Glomerular visceral epithelial cell (primary cell): ENCODE results near the gene DOCK4.
A peak's percentile ranks its signal among the peaks of the same experiment; 100 is the strongest.
"Not testable (repeated sequence)": the region's sequence is repeated elsewhere in the genome, so short reads cannot be mapped to it uniquely, and the experiment has no call there.

Source experiments
- DNase-seq: peaks from one replicate; pipeline ENCODE4 v3.0.0-alpha.2; 2016; ENCODE audit errors: extremely low spot score

The DOCK4 gene, protein sequence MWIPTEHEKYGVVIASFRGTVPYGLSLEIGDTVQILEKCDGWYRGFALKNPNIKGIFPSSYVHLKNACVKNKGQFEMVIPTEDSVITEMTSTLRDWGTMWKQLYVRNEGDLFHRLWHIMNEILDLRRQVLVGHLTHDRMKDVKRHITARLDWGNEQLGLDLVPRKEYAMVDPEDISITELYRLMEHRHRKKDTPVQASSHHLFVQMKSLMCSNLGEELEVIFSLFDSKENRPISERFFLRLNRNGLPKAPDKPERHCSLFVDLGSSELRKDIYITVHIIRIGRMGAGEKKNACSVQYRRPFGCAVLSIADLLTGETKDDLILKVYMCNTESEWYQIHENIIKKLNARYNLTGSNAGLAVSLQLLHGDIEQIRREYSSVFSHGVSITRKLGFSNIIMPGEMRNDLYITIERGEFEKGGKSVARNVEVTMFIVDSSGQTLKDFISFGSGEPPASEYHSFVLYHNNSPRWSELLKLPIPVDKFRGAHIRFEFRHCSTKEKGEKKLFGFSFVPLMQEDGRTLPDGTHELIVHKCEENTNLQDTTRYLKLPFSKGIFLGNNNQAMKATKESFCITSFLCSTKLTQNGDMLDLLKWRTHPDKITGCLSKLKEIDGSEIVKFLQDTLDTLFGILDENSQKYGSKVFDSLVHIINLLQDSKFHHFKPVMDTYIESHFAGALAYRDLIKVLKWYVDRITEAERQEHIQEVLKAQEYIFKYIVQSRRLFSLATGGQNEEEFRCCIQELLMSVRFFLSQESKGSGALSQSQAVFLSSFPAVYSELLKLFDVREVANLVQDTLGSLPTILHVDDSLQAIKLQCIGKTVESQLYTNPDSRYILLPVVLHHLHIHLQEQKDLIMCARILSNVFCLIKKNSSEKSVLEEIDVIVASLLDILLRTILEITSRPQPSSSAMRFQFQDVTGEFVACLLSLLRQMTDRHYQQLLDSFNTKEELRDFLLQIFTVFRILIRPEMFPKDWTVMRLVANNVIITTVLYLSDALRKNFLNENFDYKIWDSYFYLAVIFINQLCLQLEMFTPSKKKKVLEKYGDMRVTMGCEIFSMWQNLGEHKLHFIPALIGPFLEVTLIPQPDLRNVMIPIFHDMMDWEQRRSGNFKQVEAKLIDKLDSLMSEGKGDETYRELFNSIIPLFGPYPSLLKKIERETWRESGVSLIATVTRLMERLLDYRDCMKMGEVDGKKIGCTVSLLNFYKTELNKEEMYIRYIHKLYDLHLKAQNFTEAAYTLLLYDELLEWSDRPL (N-terminal part only)

DNA sequence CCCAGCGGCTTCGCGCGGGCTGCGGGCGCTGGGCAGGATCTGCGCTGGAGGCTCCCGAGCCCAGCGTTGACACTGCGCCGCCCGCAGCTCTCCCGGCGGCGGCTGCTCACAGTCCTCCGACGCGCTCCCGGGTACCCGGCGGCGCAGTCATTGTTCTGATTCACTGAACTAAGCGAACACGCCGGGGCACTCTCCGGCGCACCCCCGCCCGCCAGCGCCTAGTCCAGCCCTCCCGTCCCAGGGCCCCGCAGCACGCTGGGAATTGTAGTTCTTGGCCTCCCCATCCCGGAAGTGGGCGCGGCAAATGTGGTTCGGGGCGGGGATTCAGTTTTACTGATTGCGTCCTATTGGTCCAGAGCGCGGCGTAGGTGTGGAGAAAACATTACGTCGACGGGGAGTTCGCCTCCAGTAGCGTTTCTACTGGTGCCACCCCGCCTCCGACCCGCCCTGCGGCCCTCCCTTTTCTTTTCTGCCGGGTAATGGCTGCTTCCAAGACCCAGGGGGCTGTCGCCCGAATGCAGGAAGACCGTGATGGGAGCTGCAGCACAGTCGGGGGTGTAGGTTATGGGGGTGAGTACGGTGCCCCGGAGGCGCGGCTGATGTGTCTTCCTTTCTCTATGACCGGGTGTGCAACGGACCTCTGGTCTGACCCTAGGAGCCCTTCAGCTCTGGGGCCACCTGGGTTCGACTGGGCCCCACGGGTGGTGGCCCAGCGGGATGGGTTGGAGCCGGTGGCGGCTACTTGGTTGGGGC, at the start of gene DOCK4, which contains the start of gene ZNF277:
Gene DOCK4, minus strand, starts transcription at position 162 of the 753 bp plus-strand sequence. CDS start 261 bp downstream, outside the sequence.
Gene ZNF277, plus strand, starts transcription at position 458 of the 753 bp plus-strand sequence. Its CDS starts 22 bp downstream, at position 480.
- peak; percentile 99 for DNase-seq

DNA sequence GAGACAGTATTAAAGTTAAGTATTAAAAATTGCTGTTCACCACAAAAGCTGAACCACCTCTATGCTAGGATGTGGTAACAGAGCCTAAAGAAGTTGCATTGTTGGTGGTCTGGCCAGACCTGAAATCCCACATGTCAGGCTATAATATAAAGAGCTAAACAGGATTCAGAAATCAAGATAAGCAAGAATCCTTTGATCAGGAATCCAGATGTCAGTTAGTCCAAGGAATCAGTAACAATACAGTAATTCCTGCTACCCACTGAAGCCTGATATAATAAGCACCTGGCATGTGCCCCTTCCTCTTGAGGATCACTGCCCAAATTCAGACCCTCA, 49.2 kb upstream of the DOCK4 start:
- peak; percentile 9 for DNase-seq

DNA sequence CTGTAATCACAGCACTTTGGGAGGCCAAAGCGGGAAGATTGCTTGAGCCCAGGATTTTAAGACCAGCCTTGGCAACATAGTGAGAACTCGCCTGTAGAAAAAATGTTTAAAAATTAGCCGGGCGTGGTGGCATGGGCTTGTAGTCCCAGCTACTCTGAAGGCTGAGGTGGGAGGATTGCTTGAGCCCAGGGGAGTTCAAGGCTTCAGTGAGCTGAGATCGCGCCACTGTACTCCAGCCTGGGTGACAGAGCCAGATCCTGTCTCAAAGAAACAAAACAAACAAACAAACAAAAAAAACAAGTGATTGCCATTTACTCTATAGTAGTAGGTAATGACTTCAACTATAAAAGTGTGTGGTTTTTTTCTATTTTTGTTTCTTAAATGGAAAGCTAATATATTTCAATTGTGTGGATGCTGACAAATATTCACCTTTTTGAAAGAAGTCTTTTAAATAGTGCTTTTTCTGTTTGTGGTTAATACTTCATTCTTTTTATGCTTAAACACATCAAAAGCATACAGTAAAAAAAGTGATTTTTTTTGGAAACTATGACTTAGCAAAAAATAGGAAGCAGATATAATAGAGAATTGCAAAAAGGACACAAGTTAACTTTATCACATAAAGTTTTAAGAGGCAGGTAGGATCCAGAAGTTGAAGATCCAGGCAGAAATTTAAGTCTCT, 48.6 kb upstream of the DOCK4 start:
- no peak for DNase-seq

DNA sequence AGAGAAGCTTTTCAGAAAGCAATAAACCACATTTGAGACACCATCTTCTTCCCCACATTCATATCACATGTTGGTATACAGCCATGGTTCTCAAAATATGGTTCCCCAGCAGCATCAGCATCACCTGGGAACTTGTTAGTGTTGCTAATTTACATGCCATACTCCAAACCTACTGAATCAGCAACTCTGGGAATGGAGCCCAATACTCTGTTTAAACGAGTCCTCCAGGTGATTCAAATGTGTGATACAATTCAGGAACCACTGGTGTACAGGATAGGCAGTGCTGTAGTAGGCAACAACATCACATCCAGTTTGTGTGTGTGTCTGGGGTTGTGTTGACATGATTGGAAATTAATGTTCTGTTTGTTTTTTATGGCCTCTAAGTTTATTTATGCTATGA, 48.0 kb upstream of the DOCK4 start:
- DNase-seq: no peak

DNA sequence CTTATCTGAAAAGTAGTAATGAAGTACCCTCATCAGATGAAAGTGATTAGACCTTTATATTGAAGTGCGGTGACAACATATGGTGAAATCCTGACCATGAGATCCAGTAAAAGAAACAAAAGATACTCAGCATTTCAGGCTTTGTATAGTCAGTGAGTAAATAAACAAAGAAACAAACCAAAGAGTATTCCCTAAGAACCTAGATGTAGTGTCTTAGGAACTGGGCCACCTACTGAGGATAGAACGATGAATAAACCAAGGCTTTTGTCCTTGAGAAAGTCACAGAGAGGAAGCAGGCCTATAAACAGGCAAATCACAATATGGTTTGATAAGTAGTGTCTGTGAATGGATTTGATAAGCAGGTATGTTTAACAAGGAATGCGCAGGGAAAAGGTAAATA, 46.5 kb upstream of the DOCK4 start:
- DNase-seq: no peak

DNA sequence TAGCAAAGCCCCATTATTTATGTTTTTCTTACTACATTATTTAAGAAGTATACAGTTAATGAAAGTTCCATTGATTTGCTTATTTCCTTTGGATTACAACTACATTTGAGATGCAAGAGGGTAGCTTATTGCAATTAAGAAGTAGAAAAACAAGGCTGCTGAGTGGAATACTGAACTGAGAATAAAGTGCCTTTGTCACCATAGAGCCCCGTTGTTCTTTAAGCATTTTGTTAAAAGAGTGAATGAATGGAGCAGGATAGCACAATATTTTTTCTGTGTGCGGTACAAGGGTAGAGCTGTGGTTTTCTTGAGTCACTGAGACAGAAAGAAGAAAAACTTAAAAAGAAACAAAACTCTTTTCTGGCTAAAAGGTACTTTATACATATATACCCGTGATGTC, 45.9 kb upstream of the DOCK4 start:
- DNase-seq: no peak

DNA sequence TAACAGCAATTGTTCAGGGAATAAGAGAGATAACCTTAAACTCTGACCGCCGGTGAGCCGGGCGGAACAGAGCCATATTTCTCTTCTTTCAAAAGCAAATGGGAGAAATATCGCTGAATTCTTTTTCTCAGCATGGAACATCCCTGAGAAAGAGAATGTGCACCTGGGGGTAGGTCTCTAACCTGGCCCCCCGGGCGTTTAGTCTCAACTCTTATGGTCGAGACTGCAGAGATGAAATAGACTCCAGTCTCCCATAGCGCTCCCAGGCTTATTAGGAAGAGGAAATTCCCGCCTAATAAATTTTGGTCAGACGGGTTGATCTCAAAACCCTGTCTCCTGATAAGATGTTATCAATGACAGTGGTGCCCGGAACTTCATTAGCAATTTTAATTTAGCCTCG, 43.8 kb upstream of the DOCK4 start:
- not testable (repeated sequence) for DNase-seq

DNA sequence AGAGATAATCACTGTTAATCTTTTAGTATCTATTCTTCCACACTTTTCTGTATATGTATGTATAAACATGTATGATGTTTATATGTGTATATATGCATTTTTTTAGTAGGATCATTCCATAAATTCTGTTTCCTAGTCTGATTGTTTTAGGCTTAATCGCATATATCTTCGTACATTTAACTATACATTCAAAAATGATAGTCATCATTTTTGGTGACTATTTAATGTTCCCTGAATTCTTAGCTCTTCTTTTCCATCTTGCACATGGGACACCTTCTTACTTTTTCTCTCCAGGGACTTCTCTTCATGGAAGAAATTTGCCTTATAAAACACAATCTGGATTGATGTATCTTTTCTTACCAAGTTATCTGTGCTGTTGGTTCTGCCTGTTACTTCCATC, 42.4 kb upstream of the DOCK4 start:
- DNase-seq: no peak

DNA sequence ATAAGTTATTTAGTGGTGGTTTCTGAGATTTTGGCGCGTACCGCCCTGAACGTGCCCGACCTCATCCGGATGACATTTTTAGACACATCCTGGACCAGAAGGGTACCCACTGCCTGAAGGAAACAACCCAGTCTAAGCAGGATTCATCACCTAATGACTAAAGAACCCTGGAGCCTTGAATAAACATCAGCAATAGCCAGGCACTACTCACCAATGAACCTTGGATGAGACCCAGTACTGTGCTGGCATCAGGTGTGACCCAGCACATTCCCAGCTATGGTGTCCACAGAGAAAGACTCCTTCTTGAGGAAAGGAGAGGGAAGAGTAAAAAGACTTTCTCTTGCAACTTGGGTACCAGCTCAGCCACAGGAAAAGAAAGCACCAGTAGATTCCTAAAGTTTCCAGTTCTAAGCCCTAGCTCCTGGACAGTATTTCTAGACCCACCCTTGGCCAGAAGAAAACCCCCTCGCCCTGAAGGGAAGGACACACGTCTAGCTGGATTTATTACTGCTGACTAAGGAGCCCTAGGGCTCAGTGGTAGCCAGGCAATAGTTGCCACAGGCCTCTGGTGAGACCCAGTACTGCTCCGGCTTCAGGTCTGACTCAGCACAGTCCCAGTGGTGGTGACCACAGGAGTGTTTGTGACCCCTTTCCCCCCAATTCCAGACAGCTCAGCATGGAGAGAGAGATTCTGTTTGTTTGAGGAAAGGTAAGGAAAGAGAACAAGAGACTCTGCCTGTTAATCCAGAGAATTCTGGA, 32.8 kb upstream of the DOCK4 start:
- peak; percentile 35 for DNase-seq

DNA sequence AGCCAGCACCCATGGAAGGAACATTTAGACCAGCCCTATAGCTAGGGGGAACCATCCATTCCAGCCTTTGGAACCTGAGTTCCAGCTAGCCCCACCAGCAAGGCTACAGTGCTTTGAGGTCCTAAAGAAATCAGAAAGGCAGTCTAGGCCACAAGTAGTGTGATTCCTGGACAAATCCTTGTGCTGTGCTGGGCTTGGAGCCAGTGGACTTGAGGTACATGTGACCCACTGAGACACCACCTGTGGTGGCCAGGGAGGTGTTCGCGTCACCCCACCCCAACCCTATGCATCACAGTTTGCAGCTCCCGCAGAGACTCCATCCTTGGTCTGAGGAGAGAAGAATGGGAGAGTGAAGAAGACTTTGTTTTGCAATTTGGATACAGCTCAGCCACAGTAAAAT, 32.1 kb upstream of the DOCK4 start:
- no peak for DNase-seq

DNA sequence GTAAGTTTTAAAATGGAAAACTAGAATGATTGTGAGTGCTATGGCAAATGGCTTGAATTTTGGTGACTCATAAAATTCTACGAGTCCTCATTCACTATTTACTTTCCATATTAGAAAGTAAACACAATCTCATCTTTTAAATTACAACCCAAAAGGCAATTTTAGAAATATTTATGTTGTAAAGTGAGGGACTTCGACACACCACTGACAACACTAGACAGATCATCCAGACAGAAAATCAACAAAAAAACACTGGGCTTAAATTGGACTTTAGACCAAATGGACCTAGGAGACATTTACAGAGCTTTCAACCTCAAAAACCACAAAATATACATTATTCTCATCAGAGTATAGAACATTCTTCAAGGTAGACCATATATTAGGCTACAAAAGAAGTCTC, 30.4 kb upstream of the DOCK4 start:
- DNase-seq: no peak

DNA sequence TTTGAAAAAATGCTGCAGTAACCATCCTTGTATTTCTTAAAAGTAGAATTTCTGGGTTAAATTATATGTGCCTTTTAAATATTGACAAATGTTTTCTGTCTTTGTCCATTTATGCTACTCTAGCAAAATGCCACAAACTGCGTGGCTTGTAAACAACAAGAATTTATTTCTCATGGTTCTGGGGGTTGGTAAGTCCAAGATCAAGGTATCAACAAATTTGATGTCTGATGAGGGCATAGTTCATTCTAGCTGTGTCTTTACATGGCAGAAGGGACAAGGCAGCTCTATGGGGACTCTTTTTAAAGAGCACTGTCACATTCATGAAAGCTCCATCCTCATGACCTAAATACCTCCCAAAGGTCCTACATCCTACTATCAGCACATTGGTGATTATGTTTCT, 27.9 kb upstream of the DOCK4 start:
- DNase-seq: no peak

DNA sequence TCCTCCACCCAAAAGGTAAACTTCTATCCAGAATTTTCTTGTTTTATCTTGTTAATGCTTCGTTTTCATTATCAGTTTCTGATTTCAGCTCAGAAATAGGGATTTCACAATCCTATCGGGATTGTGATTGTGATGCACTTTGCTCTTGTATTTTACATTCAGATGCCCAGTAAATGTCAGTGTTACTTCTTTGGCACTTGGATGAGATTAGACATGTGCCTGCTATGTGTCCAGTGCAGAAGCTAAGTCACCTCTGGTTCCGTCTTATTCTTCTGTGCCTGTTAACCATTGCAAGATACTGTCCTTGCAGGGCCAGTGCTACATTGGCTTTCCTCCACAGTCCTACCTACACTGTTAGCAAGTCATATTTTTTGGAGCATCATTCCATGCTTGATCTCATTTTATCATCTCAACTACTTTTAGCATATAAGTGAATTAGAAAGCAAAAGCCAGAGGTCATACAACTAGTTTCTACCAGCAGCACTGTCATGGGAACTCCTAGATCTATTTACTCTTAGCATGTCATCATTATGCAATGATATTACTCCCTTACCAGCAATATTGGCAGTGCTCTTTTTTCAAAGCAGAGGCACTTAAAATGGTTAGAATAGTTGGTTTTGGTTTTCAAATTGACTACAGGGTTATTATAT, 27.0 kb upstream of the DOCK4 start:
- no peak for DNase-seq

DNA sequence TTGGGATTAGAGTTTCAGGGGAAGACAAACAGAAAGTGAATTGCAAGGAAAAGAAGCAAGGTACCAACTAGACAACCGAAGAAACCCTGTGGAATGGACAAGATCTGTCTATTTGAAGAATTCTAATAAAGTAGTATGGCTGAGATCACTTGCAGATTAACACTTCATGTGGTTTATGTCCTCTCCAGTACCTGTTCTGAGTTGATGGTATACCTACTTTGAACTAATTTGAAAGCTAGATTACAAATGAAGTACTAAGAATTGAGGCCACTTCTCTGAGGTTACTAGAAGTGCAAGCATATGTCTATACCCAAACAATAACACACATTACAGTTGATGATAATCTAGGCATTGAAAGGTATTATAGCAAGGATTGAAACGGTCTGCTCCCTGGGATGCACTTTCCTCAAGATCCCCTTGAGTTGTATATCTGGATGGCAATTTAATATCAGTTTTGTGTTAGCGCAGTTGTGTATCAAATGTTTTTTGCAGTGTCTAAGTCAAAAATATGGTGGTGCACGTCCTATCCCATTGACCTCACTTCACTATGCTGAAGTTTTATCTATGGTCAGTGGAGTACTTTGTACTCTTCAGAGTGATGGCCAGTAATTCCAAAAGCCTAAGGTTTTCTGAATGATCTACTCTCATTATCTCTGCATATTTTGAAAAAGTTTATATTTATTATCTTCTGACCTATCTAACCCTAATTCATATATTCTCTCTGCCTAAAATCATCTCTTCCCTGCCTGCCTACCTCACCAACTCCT, 26.2 kb upstream of the DOCK4 start:
- DNase-seq: no peak

DNA sequence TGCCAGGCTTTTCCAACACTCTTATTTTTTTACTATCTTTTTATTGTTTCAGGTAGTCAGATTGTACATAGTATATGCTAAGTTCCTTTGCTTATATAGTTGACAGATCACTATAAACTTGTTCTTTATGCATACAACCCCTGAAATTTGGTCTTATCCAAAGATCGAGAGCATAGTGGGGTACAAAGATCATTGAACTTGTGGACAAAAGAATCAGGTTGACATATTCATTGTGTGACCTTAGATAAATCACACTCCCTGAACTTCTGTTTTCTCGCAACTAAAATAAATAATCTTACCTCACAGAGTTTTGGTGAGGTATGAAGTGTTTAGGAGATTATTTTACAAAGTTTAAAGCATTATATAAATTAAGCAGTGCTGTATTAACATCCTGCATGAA, 22.4 kb upstream of the DOCK4 start:
- DNase-seq: no peak

DNA sequence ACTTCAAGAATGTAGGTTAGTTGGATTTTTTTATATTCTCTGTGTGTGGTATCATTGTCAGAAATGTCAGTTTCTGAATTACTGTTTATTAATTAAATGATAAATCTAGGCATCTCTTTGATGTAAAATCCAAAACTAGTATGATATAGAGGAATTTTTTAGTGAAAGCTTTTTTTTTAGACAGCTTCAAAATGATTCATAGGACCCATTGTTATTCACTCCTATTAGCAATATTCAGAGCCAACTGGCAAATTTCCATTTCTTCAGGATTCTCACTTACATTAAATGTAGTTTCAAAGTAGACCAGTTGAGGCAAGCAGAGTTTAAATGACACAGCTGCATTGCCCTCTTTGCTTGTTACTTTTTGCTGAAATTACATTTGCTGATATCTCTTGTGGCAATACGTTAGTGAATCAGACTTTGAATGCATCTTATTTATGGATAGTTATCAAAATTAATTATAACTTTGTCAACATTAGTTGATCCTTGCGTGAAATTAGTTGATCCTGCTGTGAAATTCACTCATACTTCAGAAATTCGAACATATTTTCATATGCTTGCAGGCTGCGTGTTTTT, 20.6 kb upstream of the DOCK4 start:
- DNase-seq: no peak

DNA sequence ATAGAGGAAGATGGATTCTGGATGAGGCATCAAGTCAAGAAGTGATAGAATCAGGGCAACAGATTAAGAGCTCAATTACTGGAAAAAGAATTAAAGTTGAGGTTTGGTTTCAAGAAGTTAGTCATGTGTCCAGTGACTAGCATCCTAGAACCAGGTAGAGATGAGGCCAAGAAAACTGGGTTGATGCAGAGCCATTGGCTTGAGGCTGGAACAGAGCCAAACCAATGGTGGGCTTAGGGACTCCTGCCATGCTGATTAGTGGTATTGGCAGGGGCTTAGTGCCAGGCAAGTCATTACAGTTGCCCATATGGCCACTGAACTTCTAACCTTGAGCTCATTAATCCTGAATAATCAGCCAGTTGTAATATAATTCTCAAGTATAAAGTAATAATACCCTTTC, 18.8 kb upstream of the DOCK4 start:
- no peak for DNase-seq

DNA sequence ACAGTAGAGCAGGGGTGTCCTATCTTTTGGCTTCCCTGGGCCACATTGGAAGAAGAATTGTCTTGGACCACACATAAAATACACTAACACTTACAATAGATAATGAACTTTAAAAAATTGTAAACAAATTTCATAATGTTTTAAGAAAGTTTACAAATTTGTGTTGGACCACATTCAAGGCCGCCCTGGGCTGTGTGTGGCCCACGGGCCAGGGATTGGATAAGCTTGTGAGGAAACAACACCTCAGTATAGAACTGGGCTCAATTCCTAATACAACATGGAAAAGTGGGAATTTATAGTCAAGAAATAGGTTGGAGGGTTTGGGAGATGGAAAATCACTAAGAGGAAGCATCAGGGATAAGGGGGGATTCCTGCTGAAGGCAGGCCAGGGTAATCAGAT, 18.0 kb upstream of the DOCK4 start:
- DNase-seq: no peak
